K562 (cell line): Measurements from ENCODE around the gene SLCO3A1. TPM values are rescaled to one million over a fixed set of nuclear protein-coding genes. Genes with fewer than 3 reads are reported as not detected.

Source experiments
- ATAC-seq: fragments of 200-7000 bp; cut with Tn5 transposase; 3 replicates; pipeline ENCODE4 v1.9.1; 2020; ENCODE audit warnings: moderate library complexity
- BruUV-seq: library from RNA; stranded (reverse); fragments of 400-500 nt; replicated peaks from 2 replicates; lab custom pipeline; 2021; lab: Mats Ljungman, UMichigan
- CTCF ChIA-PET: fragments of 300-600 bp; formaldehyde crosslinking; extraction: SDS; loops from one replicate; lab custom pipeline; 2021; ENCODE audit warnings: low intra/inter-chr PET ratio; lab: Yijun Ruan, JAX
- POLR2A ChIA-PET: fragments of 300-600, 350-650 bp; sonication (Branson Sonifier 250); formaldehyde crosslinking; extraction: SDS; loops from one replicate; lab custom pipeline; 2021; ENCODE audit warnings: antibody characterized with exemption, inconsistent platforms; lab: Yijun Ruan, JAX
- DNase-seq, 4 experiments: peaks; one replicate each; pipeline versions ENCODE4 v3.0.0 to v3.0.0-alpha.2; 2011 to 2018; ENCODE audit warnings: low spot score in 3 of 4, mixed read lengths in 3 of 4; ENCODE audit errors: extremely low read depth in 1 of 4
- FAIRE-seq: peaks from 2 replicates; lab custom pipeline; 2011; peaks lifted over from hg19 to GRCh38; lab: Jason Lieb, UNC
- H2AFZ ChIP-seq: 2 replicates; pipeline ENCODE4 v1.6.0; 2011; ENCODE audit warnings: low read depth, low read length, control low read depth, inconsistent platforms
- H3K27ac ChIP-seq: fragments of 200-600 bp; 3 replicates; pipeline ENCODE4 v1.8.0; 2011; ENCODE audit warnings: low read depth, mild to moderate bottlenecking, control low read depth, inconsistent platforms, low read length, moderate library complexity, mixed read lengths; ENCODE audit errors: extremely low read depth
- H3K27me3 ChIP-seq, 2 experiments: fragments of 300-600 bp in 1 of 2; 2 replicates in 1 of 2; 3 replicates in 1 of 2; pipeline versions ENCODE4 v1.6.0 to v1.8.0; 2011; ENCODE audit warnings: inconsistent platforms in 2 of 2, low read length in 2 of 2, mild to moderate bottlenecking in 1 of 2, mixed read lengths in 1 of 2, moderate library complexity in 1 of 2; ENCODE audit not compliant: control insufficient read depth in 2 of 2, insufficient read depth in 2 of 2
- H3K36me3 ChIP-seq: fragments of 300-600 bp; 3 replicates; pipeline ENCODE4 v1.8.0; 2011; ENCODE audit warnings: mild to moderate bottlenecking, low read length, inconsistent platforms; ENCODE audit not compliant: control insufficient read depth, insufficient read depth
- H3K4me1 ChIP-seq, 2 experiments: fragments of 200-600 bp in 1 of 2; replicated peaks in 1 of 2; 2 replicates in 1 of 2; 3 replicates in 1 of 2; pipeline versions ENCODE4 v1.5.1 to v1.8.0; 2011; ENCODE audit warnings: inconsistent platforms in 2 of 2, low read length in 2 of 2, mild to moderate bottlenecking in 1 of 2, mixed read lengths in 1 of 2, moderate library complexity in 1 of 2; ENCODE audit not compliant: control insufficient read depth in 2 of 2, insufficient read depth in 2 of 2
- H3K4me2 ChIP-seq: 2 replicates; pipeline ENCODE4 v1.6.1; 2011; ENCODE audit warnings: low read length, control low read depth, inconsistent platforms, mixed read lengths; ENCODE audit not compliant: insufficient read depth
- H3K4me3 ChIP-seq: fragments of 200-600 bp; sonication (generic), shearing (Covaris generic); 2 replicates; pipeline ENCODE4 v1.5.1; 2016; ENCODE audit warnings: control low read depth, inconsistent platforms
- H3K79me2 ChIP-seq: fragments of 200-600 bp; 3 replicates; pipeline ENCODE4 v1.8.0; 2011; ENCODE audit warnings: low read length, inconsistent platforms; ENCODE audit not compliant: control insufficient read depth, insufficient read depth
- H3K9ac ChIP-seq, 2 experiments: 2 replicates each; pipeline versions ENCODE4 v1.6.0 to v1.6.1; 2011; ENCODE audit warnings: low read depth in 2 of 2, low read length in 2 of 2, control low read depth in 1 of 2, inconsistent platforms in 1 of 2, mild to moderate bottlenecking in 1 of 2, mixed read lengths in 1 of 2; ENCODE audit not compliant: insufficient read depth in 1 of 2
- H3K9me1 ChIP-seq: one replicate; pipeline ENCODE4 v1.6.0; 2011; ENCODE audit warnings: inconsistent platforms, mild to moderate bottlenecking, low read length, moderate library complexity; ENCODE audit not compliant: control insufficient read depth, insufficient read depth
- H3K9me3 ChIP-seq: replicated peaks from 2 replicates; pipeline ENCODE4 v1.5.1; 2011; ENCODE audit warnings: low read depth, low read length, inconsistent platforms; ENCODE audit not compliant: control insufficient read depth, insufficient read depth
- H4K20me1 ChIP-seq: replicated peaks from 2 replicates; pipeline ENCODE4 v1.6.1; 2011; ENCODE audit warnings: low read length, inconsistent platforms, mixed read lengths; ENCODE audit not compliant: control insufficient read depth, insufficient read depth
- CCNT2 ChIP-seq: IDR thresholded peaks from 2 replicates; pipeline ENCODE4 v1.6.1; 2011; ENCODE audit warnings: borderline replicate concordance, low read depth, mild to moderate bottlenecking, moderate library complexity, mixed read lengths, low read length; ENCODE audit not compliant: insufficient read length; ENCODE audit errors: extremely low read depth
- CHD2 ChIP-seq: IDR thresholded peaks from 2 replicates; pipeline ENCODE4 v1.6.1; 2011; ENCODE audit warnings: low read depth, low read length
- ETV6 ChIP-seq, 3 experiments: fragments of 150-350 bp in 1 of 3; sonication (generic) in 1 of 3; formaldehyde crosslinking in 1 of 3; IDR thresholded peaks; 2 replicates each; pipeline versions ENCODE4 v1.6.1 to v1.8.0; 2014 to 2022; ENCODE audit warnings: borderline replicate concordance in 2 of 3, low read depth in 2 of 3, antibody characterized with exemption in 1 of 3, low read length in 1 of 3, mild to moderate bottlenecking in 1 of 3, missing genetic modification reagents in 1 of 3
- GATAD2A ChIP-seq: fragments of 450-650 bp; IDR thresholded peaks from 2 replicates; pipeline ENCODE4 v1.6.1; 2017
- KDM2B ChIP-seq: fragments of 250-450 bp; sonication (Bioruptor Pico); IDR thresholded peaks from 2 replicates; pipeline ENCODE4 v1.8.0; 2021; ENCODE audit warnings: mild to moderate bottlenecking, moderate library complexity
- MECOM ChIP-seq: fragments of 250-450 bp; sonication (Bioruptor Pico); IDR thresholded peaks from 2 replicates; pipeline ENCODE4 v1.8.0; 2022; ENCODE audit warnings: inconsistent platforms
- MYNN ChIP-seq, 2 experiments: sonication (generic); formaldehyde crosslinking in 1 of 2; IDR thresholded peaks; 2 replicates each; pipeline versions ENCODE4 v1.5.0 to v1.6.1; 2016 to 2020; ENCODE audit warnings: antibody characterized with exemption in 1 of 2, missing genetic modification reagents in 1 of 2
- NR4A1 ChIP-seq, 2 experiments: fragments of 250-450 bp in 1 of 2; fragments of 450-650 bp in 1 of 2; sonication (Bioruptor Pico) in 1 of 2; IDR thresholded peaks; 2 replicates each; pipeline versions ENCODE4 v1.4.0 to v1.6.1; 2016 to 2020; ENCODE audit warnings: mild to moderate bottlenecking in 2 of 2, missing compliant biosample characterization in 1 of 2, missing genetic modification characterization in 1 of 2, moderate library complexity in 1 of 2
- SOX6 ChIP-seq: fragments of 450-650 bp; IDR thresholded peaks from 2 replicates; pipeline ENCODE4 v1.6.1; 2014; ENCODE audit warnings: mild to moderate bottlenecking
- SREBF2 ChIP-seq: sonication (generic); formaldehyde crosslinking; IDR thresholded peaks from 2 replicates; pipeline ENCODE4 v1.4.0; 2020; ENCODE audit warnings: mild to moderate bottlenecking, missing genetic modification reagents
- SRSF7 ChIP-seq: fragments of 200-400 bp; formaldehyde crosslinking; optimal IDR thresholded peaks from 2 replicates; pipeline ENCODE3; 2017; ENCODE audit warnings: mild to moderate bottlenecking, low read depth, low read length
- TCFL5 ChIP-seq: fragments of 250-450 bp; sonication (Bioruptor Pico); conservative IDR thresholded peaks from 2 replicates; pipeline ENCODE4 v1.6.1; 2021; ENCODE audit warnings: mild to moderate bottlenecking, moderate library complexity, matching md5 sums
- ZBTB1 ChIP-seq: sonication (generic); formaldehyde crosslinking; IDR thresholded peaks from 2 replicates; pipeline ENCODE4 v1.8.1; 2023; ENCODE audit warnings: missing genetic modification reagents, low read depth, mild to moderate bottlenecking, borderline replicate concordance
- ZNF174 ChIP-seq: fragments of 250-450 bp; sonication (Bioruptor Pico); IDR thresholded peaks from 2 replicates; pipeline ENCODE4 v1.4.0; 2020; ENCODE audit warnings: mild to moderate bottlenecking
- ZNF436 ChIP-seq: fragments of 250-450, 450-650 bp; sonication (Bioruptor Pico); formaldehyde crosslinking; IDR thresholded peaks from 2 replicates; pipeline ENCODE4 v1.7.0; 2020; ENCODE audit warnings: mild to moderate bottlenecking
- ZNF589 ChIP-seq: fragments of 200-800 bp; sonication (Bioruptor generic); IDR thresholded peaks from 2 replicates; pipeline ENCODE4 v1.6.1; 2016; ENCODE audit warnings: low read depth, missing genetic modification characterization, missing compliant biosample characterization
- WGBS: fragments of 100-300 bp; shearing (Covaris generic); methylation state at CpG from one replicate; pipeline ENCODE4 v1.1.6; 2016; ENCODE audit warnings: low coverage, mixed read lengths; ENCODE audit not compliant: insufficient coverage; ENCODE audit errors: missing lambda C conversion rate; 5-methylcytosine and 5-hydroxymethylcytosine counted together
- in situ Hi-C: fragments of 300-500 bp; cut with MboI; formaldehyde crosslinking; loops from 4 replicates; pipeline ENCODE4 v1.15.0; 2018; ENCODE audit warnings: inconsistent platforms, mixed read lengths
- intact Hi-C: fragments of 100-400 bp; cut with micrococcal nuclease; formaldehyde crosslinking; loops from 2 replicates; pipeline ENCODE4 v1.14.2; 2022
- polyA plus RNA-seq, 8 experiments: library from polyadenylated mRNA; depleted of rRNA in 4 of 8; stranded (reverse) in 5 of 8; unstranded in 3 of 8; fragments of >200 nt; fragmentation: Nextera tagmentation in 2 of 8; fragmentation: Illumina TruSeq in 1 of 8; extraction: Ambion mirVana in 2 of 8; extraction: Trizol in 1 of 8; gene quantifications; 2 replicates each; pipeline versions ENCODE4 v1.2.1 to v1.2.3, GENCODE V29; 2011 to 2014; ENCODE audit warnings: inconsistent platforms in 1 of 8, missing spikeins in 1 of 8
- total RNA-seq, 7 experiments: library from RNA; depleted of rRNA in 6 of 7; stranded (reverse); fragments of >200 nt in 6 of 7; fragmentation: Illumina TruSeq in 2 of 7; extraction: Trizol in 2 of 7; gene quantifications; 2 replicates each; pipeline versions ENCODE4 v1.2.1 to v1.2.3, GENCODE V29; 2011 to 2021; ENCODE audit warnings: low replicate concordance in 1 of 7
- TF ChIP-seq, protein P1 (sequence below), 2 experiments: fragments of 450-650 bp in 1 of 2; sonication (generic) in 1 of 2; formaldehyde crosslinking; conservative IDR thresholded peaks; 2 replicates each; pipeline versions ENCODE4 v1.4.0 to v1.8.1; 2020 to 2022; ENCODE audit warnings: mild to moderate bottlenecking in 1 of 2, missing genetic modification reagents in 1 of 2
- TF ChIP-seq, protein P2 (sequence below): IDR thresholded peaks from 2 replicates; pipeline ENCODE4 v1.6.1; 2016; ENCODE audit warnings: missing genetic modification characterization, missing compliant biosample characterization
- TF ChIP-seq, protein P3 (sequence below): fragments of 450-650 bp; IDR thresholded peaks from 2 replicates; pipeline ENCODE4 v1.6.1; 2017; ENCODE audit warnings: mild to moderate bottlenecking, moderate library complexity

The SLCO3A1 gene
- total and polyA plus RNA-seq, 9 of the 15 experiments (the other 6 are each of a cell fraction or from before 2014, with no cell fraction given), result 0.01 to 0.84 (median 0.06) TPM; not detected in 3

DNA sequence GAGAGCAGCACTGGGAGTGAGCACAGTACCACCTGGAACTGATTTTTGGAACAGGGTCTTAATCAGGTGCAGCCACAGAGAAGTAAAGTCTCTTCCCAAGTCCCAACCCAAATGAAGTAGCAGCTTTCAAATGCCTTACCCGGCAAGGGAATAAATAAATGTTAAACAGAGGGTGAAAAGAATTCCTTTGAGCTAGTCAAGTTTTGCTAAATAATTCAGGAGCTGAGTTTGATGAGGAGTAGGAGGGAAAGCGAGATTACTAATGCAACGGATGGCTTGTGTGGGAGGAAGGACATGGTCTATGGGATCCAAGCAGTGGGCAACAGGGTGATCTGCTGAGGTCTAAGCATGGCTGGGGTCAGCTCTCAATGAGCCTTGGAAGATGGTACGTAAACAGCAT lies 335.7 kb downstream of the SLCO3A1 start:
- Histone ChIP-seq H3K9me3 (no peaks in the 10 kb centered on the region), H3K4me1 (no peaks in the 10 kb centered on the region), H3K27ac (no peak overlapping the region), H3K9ac (no peak overlapping the region), H3K4me2 (no peak overlapping the region), H3K27me3 (no peaks in the 10 kb centered on the region), H4K20me1 (no peaks in the 10 kb centered on the region), H2AFZ (no peak overlapping the region), H3K79me2 (no peaks in the 10 kb centered on the region), H3K9me1 (no peaks in the 10 kb centered on the region), H3K36me3 (no peaks in the 10 kb centered on the region), H3K4me3 (no peak overlapping the region)
- ChIA-PET POLR2A (interaction anchor here (1.2 kb wide), 1 partner anchor 21 kb away, joined by 4 read pairs; no protein-coding TSS in a partner anchor), CTCF (no interaction called here)
- ATAC-seq (no peak), DNase-seq (no peak), FAIRE-seq (no peak)
- WGBS, result 1% methylated on average over 4 of the region's 4 CpGs
- intact Hi-C loops, result no loop called here
- in situ Hi-C loops, result no loop called here
- TF ChIP-seq, protein P1, sequence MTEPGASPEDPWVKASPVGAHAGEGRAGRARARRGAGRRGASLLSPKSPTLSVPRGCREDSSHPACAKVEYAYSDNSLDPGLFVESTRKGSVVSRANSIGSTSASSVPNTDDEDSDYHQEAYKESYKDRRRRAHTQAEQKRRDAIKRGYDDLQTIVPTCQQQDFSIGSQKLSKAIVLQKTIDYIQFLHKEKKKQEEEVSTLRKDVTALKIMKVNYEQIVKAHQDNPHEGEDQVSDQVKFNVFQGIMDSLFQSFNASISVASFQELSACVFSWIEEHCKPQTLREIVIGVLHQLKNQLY (CRISPR knock-in tag; conservative IDR thresholded peaks at IDR 0.05), result no peak
- TF ChIP-seq ZNF589 (CRISPR knock-in tag), result no peak
- TF ChIP-seq ETV6 (IDR thresholded peaks at IDR 0.05; ENCODE audit: borderline replicate concordance in 1 of 2, low read depth in 2 of 2, low read length in 1 of 2), result no peak
- TF ChIP-seq ETV6 (CRISPR knock-in tag; IDR thresholded peaks at IDR 0.05; ENCODE audit: borderline replicate concordance), result no peak
- no peak for TF ChIP-seq TCFL5 (CRISPR knock-in tag)
- TF ChIP-seq, protein P2, sequence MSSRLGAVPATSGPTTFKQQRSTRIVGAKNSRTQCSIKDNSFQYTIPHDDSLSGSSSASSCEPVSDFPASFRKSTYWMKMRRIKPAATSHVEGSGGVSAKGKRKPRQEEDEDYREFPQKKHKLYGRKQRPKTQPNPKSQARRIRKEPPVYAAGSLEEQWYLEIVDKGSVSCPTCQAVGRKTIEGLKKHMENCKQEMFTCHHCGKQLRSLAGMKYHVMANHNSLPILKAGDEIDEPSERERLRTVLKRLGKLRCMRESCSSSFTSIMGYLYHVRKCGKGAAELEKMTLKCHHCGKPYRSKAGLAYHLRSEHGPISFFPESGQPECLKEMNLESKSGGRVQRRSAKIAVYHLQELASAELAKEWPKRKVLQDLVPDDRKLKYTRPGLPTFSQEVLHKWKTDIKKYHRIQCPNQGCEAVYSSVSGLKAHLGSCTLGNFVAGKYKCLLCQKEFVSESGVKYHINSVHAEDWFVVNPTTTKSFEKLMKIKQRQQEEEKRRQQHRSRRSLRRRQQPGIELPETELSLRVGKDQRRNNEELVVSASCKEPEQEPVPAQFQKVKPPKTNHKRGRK, result no peak
- no peak for TF ChIP-seq NR4A1 (CRISPR knock-in tag; IDR thresholded peaks at IDR 0.05)
- no peak for TF ChIP-seq NR4A1 (tag; IDR thresholded peaks at IDR 0.05)
- TF ChIP-seq GATAD2A, result no peak
- TF ChIP-seq SOX6, result no peak
- TF ChIP-seq ZNF174 (CRISPR knock-in tag), result no peak
- TF ChIP-seq, protein P3, sequence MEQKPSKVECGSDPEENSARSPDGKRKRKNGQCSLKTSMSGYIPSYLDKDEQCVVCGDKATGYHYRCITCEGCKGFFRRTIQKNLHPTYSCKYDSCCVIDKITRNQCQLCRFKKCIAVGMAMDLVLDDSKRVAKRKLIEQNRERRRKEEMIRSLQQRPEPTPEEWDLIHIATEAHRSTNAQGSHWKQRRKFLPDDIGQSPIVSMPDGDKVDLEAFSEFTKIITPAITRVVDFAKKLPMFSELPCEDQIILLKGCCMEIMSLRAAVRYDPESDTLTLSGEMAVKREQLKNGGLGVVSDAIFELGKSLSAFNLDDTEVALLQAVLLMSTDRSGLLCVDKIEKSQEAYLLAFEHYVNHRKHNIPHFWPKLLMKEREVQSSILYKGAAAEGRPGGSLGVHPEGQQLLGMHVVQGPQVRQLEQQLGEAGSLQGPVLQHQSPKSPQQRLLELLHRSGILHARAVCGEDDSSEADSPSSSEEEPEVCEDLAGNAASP, result no peak
- TF ChIP-seq KDM2B, result no peak
- no peak for TF ChIP-seq CHD2
- TF ChIP-seq CCNT2, result no peak
- no peak for TF ChIP-seq SRSF7
- TF ChIP-seq SREBF2 (CRISPR knock-in tag), result no peak
- no peak for TF ChIP-seq MYNN (IDR thresholded peaks at IDR 0.05)
- TF ChIP-seq MYNN (CRISPR knock-in tag; IDR thresholded peaks at IDR 0.05), result no peak
- TF ChIP-seq MECOM (CRISPR knock-in tag), result no peak
- no peak for TF ChIP-seq ZNF436
- no peak for TF ChIP-seq ZBTB1 (CRISPR knock-in tag)
- BruUV-seq, result no TSS peak
